ENCODE data around the gene PGM2L1. TPM values are rescaled to one million over a fixed set of nuclear protein-coding genes. Genes with fewer than 3 reads are reported as not detected.
"Not testable (repeated sequence)": the region's sequence is repeated elsewhere in the genome, so short reads cannot be mapped to it uniquely, and the experiment has no call there.

The PGM2L1 gene
- polyA plus RNA-seq, 6 donors from 2014 or later = 3.6 to 6.4 (median 5.1) TPM

DNA sequence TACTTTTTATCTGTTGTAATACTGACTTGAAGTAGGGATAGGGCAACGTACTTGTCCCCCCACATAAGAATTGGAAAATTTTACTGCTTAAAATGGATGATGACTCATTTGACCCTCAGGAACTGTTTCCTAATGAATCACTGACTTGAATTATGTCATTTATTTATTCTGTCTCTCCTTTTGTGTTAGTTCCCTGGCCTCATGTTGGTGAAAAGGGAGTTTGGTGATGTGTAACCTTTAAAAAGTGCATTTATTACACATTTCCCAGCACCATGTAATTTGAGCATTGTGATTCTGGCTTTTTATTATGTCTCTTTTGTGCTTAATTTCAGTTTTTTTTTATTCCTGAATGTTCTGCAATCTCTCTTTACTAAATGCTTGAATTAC lies 20.3 kb upstream of the PGM2L1 start:
- Mint-ChIP-seq H3K4me3 (no peak overlapping the region), H3K27ac (no peak overlapping the region), H3K27me3 (peaks cover 0 to 5% (median 5%) of the 10 kb centered on the region in 3 donors), H3K9me3 (no peaks in the 10 kb centered on the region), H3K4me1 (no peaks in the 10 kb centered on the region), H3K36me3 (no peaks in the 10 kb centered on the region)
- no peak for ATAC-seq (ENCODE audit: low read depth in 2 of 2)
- no peak for DNase-seq

DNA sequence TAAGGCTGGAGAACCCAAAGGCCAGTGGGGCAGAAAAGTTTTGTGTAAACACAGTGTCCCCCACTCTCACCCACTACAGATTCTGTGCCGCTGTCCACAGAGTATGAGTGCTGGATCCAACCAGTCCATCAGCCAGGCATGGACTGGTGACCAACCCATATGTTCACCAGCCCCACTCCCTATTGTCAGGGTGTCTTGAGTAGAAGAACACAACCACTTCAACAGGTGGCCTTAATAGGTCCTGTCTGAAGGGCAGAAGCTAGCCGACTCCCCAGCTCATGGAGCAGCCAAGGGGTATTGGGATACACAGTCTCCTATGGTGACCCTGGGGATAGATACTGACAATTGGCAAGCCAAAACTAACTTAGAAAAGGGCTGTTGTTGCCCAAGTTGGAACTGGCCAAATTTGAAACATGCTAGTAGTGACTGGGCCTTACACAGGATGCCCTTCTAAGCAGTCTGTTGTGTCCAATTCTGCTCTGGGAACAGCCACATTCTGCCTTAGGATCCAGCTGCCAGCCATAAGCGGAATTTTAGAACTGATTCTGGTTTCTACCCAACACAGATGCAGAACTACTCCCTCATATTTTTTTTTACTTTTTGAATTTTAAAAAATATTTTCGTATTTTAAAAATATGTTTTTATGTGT lies 19.8 kb upstream of the PGM2L1 start:
- DNase-seq (no peak), ATAC-seq (ENCODE audit: low read depth in 2 of 2) (no peak)
- no peaks in the 10 kb centered on the region for H3K9me3 Mint-ChIP-seq
- no peaks in the 10 kb centered on the region for H3K4me1 Mint-ChIP-seq
- no peaks in the 10 kb centered on the region for H3K36me3 Mint-ChIP-seq
- no peak overlapping the region for H3K4me3 Mint-ChIP-seq
- peaks cover 0 to 5% (median 5%) of the 10 kb centered on the region in 3 donors for H3K27me3 Mint-ChIP-seq
- H3K27ac Mint-ChIP-seq = no peak overlapping the region

DNA sequence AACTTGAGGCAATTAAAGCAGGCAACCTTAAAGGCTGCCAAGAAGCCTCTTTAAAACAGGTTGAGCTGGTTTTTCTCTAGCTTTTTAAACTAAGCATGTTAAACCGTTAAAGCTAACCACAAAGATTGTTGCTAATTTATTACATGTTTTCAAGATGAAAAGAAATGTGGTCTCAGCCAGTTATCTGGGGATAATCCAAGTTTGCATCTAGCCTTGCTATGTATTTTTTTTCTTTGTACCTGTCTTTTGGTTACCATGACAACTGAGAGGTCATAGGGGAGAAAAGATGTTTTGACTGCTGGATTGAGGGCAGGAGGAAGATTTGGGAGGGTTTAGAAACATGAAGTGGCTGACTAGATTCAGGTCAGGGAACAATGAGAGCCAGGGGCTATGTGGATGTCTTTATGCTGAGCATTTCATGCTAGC lies 19.2 kb upstream of the PGM2L1 start:
- DNase-seq (no peak), ATAC-seq (ENCODE audit: low read depth in 2 of 2) (no peak)
- Mint-ChIP-seq H3K36me3 (no peaks in the 10 kb centered on the region), H3K9me3 (no peaks in the 10 kb centered on the region), H3K4me1 (no peaks in the 10 kb centered on the region), H3K4me3 (no peak overlapping the region), H3K27ac (no peak overlapping the region), H3K27me3 (peaks cover 0 to 5% (median 5%) of the 10 kb centered on the region in 3 donors)

DNA sequence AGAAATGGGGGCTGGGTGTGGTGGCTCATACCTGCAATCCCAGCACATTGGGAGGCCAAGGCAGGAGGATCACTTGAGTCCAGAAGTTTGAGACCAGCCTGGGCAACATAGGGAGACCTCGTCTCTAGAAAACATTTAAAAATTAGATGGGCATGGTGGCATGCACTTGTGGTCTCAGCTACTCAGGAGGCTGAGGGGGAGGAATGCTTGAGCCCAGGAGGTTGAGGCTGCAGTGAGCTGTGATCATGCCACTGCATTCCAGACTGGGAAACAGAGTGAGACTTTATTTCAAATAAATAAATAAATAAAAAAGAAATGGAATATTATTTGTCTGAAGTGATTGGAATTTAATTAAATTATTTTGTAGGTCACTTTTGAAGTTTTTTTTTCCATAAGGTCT lies 18.7 kb upstream of the PGM2L1 start:
- not testable (repeated sequence) for ATAC-seq (ENCODE audit: low read depth in 2 of 2); H3K4me1 Mint-ChIP-seq; H3K36me3 Mint-ChIP-seq; H3K9me3 Mint-ChIP-seq; H3K4me3 Mint-ChIP-seq; DNase-seq; H3K27ac Mint-ChIP-seq; H3K27me3 Mint-ChIP-seq

DNA sequence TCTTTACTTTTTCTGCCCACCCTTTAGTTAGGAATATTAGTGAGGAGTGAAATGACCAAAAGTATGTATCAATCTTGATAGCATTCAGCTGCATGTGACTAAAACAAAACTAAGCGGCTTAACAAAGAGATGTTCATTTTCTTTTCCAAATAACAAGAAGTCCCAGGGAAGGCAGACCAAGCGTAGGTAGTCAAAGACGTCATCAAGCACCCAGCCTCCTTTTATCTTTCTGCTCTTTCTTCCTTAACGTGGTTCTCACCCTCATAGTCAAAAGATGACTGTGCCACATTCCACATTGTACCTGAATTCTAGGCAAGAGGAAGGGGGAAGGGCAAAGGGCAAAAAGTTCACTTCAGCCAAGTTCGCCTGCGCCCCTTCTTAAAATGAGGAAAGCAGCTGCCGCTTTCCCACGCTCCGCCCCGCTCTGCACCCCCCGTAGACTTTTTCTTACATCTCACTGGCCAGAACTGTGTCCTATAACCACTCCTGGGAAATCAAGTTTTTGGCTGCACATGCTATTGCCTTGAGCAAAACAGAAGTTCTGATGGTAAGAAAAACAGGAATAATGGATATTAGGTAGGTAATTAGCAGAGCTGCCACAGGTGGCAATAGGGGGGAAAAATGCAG lies 14.6 kb upstream of the PGM2L1 start:
- Mint-ChIP-seq H3K27ac (no peak overlapping the region), H3K9me3 (peaks cover 0 to 1% (median 0%) of the 10 kb centered on the region in 7 donors), H3K4me1 (no peaks in the 10 kb centered on the region), H3K36me3 (no peaks in the 10 kb centered on the region), H3K4me3 (no peak overlapping the region), H3K27me3 (no peaks in the 10 kb centered on the region)
- no peak for DNase-seq
- no peak for ATAC-seq (ENCODE audit: low read depth in 2 of 2)

DNA sequence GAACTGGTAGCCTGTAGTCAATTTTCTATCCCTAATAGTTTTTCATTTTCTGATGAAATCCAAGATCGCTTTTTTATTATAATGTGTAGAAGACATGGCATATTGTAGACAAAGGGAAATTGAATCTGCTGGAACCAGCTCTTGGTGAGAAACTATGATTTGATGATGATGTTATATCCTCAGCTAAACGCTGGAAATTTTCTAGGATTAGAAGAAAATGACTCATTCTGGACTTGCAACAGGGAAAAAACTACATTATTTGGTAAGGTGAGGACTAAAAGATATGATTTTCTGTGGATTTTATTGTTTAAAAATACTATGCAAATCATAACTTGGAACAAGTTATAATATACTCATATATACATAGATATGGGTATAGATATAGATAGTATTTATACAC lies 14.1 kb upstream of the PGM2L1 start:
- H3K27ac Mint-ChIP-seq = no peak overlapping the region
- H3K9me3 Mint-ChIP-seq = peaks cover 0 to 1% (median 0%) of the 10 kb centered on the region in 7 donors
- no peak overlapping the region for H3K4me3 Mint-ChIP-seq
- H3K36me3 Mint-ChIP-seq = no peaks in the 10 kb centered on the region
- H3K4me1 Mint-ChIP-seq = no peaks in the 10 kb centered on the region
- DNase-seq = no peak
- peaks cover 0 to 4% (median under 1%) of the 10 kb centered on the region in 3 donors for H3K27me3 Mint-ChIP-seq
- no peak for ATAC-seq (ENCODE audit: low read depth in 2 of 2)

DNA sequence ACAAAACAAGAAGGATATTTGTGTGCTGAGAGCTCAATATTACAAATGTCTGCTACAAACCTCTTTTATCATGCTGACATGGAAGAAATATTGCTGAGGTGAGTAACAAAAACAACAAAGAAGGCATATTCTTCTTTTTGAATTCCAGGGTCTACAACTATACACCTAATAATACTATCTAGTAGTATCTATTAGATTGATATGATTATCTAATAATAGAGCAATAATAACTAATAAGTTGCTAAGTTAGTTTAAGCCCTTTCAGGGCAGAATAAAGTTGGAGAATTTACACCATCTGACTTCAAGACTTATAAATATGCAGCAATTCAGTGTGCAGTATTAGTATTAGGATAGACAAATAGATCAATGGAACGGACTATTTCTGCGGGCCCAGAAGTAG lies 11.4 kb upstream of the PGM2L1 start:
- Mint-ChIP-seq H3K36me3 (no peaks in the 10 kb centered on the region), H3K4me3 (no peak overlapping the region), H3K4me1 (no peaks in the 10 kb centered on the region)

DNA sequence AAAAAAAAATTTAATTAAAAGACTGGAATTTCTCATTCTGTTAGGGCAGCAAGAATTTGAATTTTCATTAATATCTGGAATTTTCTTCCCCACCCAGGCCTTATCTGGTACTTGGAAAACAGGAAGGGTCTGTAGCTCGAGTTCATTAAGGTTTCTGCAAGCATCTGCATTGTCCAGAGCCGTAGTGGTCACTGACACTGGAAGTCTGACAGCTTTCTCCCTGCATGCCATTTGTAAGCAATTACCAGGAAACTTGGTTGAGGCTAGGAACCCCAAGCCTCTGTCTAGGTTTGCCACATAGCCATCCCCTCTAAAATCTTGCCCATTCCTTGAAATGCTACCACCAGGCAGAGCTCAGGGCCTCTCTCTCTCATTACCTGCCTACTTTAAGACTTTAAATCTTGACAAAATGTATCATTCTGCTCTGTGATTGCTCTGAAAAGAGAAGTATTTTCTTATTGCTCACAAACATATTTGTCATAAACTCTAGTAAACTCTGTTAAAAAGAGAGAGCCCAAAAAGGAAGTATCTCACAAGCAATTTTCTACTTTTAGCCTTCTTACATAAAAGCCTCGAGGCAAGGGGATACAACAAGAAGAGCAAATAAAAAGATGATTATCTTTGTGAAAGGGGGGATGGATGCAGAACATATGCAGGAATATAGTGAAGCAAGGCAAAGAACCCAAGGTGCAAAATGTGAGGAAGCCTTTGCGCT lies 5.5 kb upstream of the PGM2L1 start:
- no peak overlapping the region for H3K27ac Mint-ChIP-seq
- H3K36me3 Mint-ChIP-seq = no peaks in the 10 kb centered on the region
- H3K27me3 Mint-ChIP-seq = peaks cover 0 to 7% (median 4%) of the 10 kb centered on the region in 3 donors
- no peak for ATAC-seq (ENCODE audit: low read depth in 2 of 2)
- H3K4me1 Mint-ChIP-seq = peaks cover 5 to 8% (median 5%) of the 10 kb centered on the region in 3 donors
- H3K4me3 Mint-ChIP-seq = no peak overlapping the region
- DNase-seq = no peak
- H3K9me3 Mint-ChIP-seq = no peaks in the 10 kb centered on the region

More for the DNA sequence above, 11.4 kb upstream of the PGM2L1 start:
- no peak overlapping the region for H3K27ac Mint-ChIP-seq
- peaks cover 0 to 1% (median 0%) of the 10 kb centered on the region in 7 donors for H3K9me3 Mint-ChIP-seq
- DNase-seq (no peak), ATAC-seq (ENCODE audit: low read depth in 2 of 2) (no peak)
- peaks cover 0 to 7% (median 4%) of the 10 kb centered on the region in 3 donors for H3K27me3 Mint-ChIP-seq

DNA sequence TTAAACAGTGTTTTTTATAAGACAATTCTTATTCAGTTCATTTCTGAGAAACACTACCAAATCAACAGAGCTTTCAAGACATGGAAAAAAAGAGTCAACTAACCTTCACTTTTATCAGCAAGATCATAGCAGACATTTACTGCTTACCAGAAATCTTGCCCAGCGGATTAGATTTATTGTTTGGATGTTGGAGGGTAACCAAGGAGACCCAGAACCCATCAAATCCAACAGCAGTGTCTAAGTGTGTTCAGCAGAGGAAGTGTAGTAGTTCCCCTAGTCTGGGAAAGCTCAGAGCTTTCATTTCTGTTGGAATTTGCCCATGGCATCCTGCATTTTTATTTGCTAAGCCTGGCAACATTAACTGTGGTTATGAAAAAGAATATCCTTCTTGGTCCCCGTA lies 2.4 kb upstream of the PGM2L1 start:
- no peaks in the 10 kb centered on the region for H3K36me3 Mint-ChIP-seq
- no peak for ATAC-seq (ENCODE audit: low read depth in 2 of 2)
- no peak overlapping the region for H3K27ac Mint-ChIP-seq
- DNase-seq = no peak
- H3K9me3 Mint-ChIP-seq = no peaks in the 10 kb centered on the region
- H3K27me3 Mint-ChIP-seq = no peaks in the 10 kb centered on the region
- H3K4me3 Mint-ChIP-seq = peak overlapping the region in 1 of 8 donors; percentile 15
- peaks cover 8 to 20% (median 12%) of the 10 kb centered on the region in 3 donors for H3K4me1 Mint-ChIP-seq

DNA sequence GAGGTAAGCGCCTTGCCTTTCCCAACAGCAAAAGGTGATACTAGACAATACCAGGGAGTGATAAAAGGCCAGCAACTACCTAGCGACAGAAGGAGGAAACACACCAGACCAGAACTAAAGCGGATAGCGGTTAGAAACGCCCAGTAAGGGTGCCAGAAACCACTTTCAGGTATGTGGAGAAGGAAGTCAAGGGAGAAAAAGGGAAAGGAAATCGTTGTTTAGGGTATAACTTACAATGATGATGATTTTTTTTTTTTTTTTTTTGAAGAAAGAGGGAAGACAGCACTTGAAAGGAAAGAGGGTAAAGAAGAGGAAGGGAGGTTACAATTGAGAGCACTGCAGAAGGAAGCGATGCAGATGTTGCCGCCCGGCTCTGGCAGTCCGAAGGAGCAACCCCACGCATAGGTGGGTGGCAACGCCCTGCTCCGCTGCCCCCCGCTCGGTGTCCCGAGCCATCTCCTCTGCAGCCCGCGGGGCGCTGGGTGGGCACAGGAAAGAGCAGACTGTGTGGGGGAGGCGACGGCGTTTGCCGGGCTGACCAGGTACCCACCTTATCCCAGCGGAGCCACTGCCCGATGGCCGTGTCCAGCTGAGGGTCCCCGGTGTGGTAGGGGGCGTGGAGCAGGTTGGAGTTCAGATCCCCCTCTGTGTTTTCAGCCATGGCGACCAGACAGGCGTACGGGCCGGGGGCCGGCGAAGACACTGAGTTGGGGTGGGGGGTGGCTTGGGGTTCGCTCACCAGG lies 561 bp downstream of the PGM2L1 start:
- H3K4me1 Mint-ChIP-seq = peaks cover 8 to 20% (median 12%) of the 10 kb centered on the region in 3 donors
- no peaks in the 10 kb centered on the region for H3K9me3 Mint-ChIP-seq
- H3K27me3 Mint-ChIP-seq = no peaks in the 10 kb centered on the region
- no peaks in the 10 kb centered on the region for H3K36me3 Mint-ChIP-seq
- DNase-seq (peak; percentile 60), ATAC-seq (ENCODE audit: low read depth in 2 of 2) (peak; percentile 47 to 58)
- H3K4me3 Mint-ChIP-seq = peak overlapping the region; percentile 82 to 100 (median 98)
- H3K27ac Mint-ChIP-seq = peak overlapping the region; percentile 6 to 94 (median 74)

DNA sequence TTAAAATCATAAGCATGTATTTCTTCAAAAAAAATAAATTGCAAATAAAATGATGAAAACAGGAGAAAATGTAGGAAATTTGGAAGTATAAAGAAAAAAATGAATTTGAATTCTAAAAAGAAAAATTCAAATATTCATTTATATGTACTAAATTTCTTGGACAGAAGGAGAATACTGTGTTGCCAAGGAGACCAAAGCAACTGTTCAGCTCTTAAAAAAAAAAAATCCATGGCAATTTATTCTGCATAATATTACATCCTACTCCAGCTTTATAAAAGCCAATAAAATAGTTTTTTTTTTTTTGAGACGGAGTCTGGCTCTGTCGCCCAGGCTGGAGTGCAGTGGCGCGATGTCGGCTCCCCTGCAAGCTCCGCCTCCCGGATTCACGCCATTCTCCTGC lies 6.0 kb downstream of the PGM2L1 start:
- Mint-ChIP-seq H3K27ac (peak overlapping the region in 1 of 6 donors; percentile 90), H3K27me3 (no peaks in the 10 kb centered on the region), H3K36me3 (no peaks in the 10 kb centered on the region), H3K4me3 (no peak overlapping the region), H3K4me1 (peaks cover 1 to 9% (median 2%) of the 10 kb centered on the region in 3 donors), H3K9me3 (no peaks in the 10 kb centered on the region)
- ATAC-seq (ENCODE audit: low read depth in 2 of 2) (no peak), DNase-seq (no peak)

DNA sequence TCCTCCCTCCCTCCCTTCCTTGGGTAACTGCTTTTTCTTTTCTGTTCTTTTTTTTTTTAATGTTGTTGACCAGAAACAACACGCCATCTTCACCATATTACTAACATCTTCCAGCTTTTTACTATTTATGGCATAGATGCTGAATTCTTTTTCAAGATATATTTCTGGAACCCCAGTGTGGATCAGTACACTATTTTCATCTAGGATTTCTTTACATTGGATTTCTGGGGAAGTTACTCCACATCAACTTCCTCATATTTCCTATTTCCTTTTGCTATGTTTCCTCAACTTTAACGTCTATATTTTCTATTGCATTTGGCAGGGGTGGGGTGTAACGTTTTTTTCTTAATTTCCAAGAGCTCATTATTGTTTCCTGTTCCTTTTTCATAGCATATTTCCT lies 7.0 kb downstream of the PGM2L1 start:
- Mint-ChIP-seq H3K27ac (peak overlapping the region in 2 of 6 donors; percentile 7 to 37), H3K36me3 (no peaks in the 10 kb centered on the region), H3K9me3 (no peaks in the 10 kb centered on the region), H3K4me3 (no peak overlapping the region), H3K4me1 (peaks cover 0 to 2% (median 2%) of the 10 kb centered on the region in 3 donors), H3K27me3 (no peaks in the 10 kb centered on the region)
- no peak for ATAC-seq (ENCODE audit: low read depth in 2 of 2)
- no peak for DNase-seq

DNA sequence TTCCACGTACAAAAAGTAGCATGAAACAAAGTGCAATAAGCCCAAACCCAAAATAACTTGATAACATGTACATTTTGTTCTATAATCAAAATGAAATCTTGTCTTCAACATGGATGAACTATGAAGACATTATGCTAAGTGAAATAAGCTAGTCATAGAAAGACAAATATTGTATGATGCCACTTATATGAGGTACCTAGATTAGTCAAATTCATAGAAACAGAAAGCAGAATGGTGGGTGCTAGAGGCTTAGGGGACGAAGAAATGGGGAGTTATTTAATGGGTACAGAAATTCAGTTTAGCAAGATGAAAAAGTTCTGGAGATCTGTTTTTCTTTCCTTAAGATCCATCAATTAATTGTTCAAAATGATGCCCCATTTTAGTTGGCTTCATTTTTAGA lies 7.5 kb downstream of the PGM2L1 start:
- no peaks in the 10 kb centered on the region for H3K27me3 Mint-ChIP-seq
- H3K27ac Mint-ChIP-seq = no peak overlapping the region
- DNase-seq (no peak), ATAC-seq (ENCODE audit: low read depth in 2 of 2) (no peak)
- H3K36me3 Mint-ChIP-seq = no peaks in the 10 kb centered on the region
- H3K4me1 Mint-ChIP-seq = peaks cover 0 to 2% (median 2%) of the 10 kb centered on the region in 3 donors
- no peaks in the 10 kb centered on the region for H3K9me3 Mint-ChIP-seq
- H3K4me3 Mint-ChIP-seq = no peak overlapping the region
